ENCODE results near the gene LPP.

DNA sequence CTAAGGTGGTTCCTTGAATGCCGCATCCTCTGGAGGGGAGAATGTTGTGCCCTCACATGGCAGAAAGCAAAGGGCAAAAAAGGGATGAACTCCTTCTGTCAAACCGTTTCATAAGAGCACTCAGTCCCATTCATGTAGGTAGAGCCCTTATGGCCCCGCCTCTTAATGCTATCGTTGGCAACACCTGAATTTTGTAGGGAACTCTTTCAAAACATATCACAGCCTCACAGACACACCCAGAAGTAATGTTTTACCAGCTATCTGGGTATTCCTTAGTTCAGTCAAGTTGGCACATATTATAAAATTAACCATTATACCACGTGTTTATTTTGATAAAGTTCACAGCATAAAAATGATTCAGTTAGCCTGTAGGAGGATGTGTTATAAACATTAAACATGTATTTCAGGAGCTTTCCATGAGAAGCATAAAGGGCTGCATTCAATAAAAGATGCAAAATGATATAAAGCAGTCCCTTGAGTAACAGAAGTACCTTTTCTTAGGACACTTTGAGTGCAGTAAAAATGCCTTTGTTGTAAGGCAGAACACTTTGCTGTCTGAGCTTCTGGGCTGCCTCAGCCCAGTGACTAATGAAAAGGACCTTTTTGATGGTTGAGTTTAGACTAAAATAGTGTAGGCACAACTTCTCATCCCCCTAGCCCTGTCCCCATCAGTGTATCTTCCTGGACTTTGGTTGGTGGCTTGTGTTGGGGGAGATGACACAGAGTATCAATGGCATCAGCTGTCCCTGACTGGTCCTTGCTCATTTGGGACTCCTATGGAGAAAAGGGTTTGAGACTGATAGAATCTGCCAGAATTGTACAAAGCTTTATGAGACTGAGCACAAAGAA lies 754.3 kb downstream of the LPP start:
- TF ChIP-seq, protein P1, sequence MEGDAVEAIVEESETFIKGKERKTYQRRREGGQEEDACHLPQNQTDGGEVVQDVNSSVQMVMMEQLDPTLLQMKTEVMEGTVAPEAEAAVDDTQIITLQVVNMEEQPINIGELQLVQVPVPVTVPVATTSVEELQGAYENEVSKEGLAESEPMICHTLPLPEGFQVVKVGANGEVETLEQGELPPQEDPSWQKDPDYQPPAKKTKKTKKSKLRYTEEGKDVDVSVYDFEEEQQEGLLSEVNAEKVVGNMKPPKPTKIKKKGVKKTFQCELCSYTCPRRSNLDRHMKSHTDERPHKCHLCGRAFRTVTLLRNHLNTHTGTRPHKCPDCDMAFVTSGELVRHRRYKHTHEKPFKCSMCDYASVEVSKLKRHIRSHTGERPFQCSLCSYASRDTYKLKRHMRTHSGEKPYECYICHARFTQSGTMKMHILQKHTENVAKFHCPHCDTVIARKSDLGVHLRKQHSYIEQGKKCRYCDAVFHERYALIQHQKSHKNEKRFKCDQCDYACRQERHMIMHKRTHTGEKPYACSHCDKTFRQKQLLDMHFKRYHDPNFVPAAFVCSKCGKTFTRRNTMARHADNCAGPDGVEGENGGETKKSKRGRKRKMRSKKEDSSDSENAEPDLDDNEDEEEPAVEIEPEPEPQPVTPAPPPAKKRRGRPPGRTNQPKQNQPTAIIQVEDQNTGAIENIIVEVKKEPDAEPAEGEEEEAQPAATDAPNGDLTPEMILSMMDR (IDR thresholded peaks at IDR 0.05) = no peak
- no peak for TF ChIP-seq POLR2A (IDR thresholded peaks at IDR 0.05)

Measured in Peyer's patch (tissue), 4 donors.